Effector CD4-positive, alpha-beta T cell (primary cell): ENCODE results near the gene ANP32B.
A peak's percentile ranks its signal among the peaks of the same experiment; 100 is the strongest.
"Not testable (repeated sequence)": the region's sequence is repeated elsewhere in the genome, so short reads cannot be mapped to it uniquely, and the experiment has no call there.

Experiments used
- DNase-seq: peaks from one replicate; pipeline ENCODE4 v3.0.0-alpha.2; 2020
- total RNA-seq: gene quantifications from one replicate; lab custom pipeline; 2026; lab: John Stamatoyannopoulos, UW

The ANP32B gene
- 37.0 reads per million, percentile 61 among the genes with 10 or more reads in this experiment for total RNA-seq

GRCh38 chr9:97982683-97983588 lies at the start of gene ANP32B:
TSS of gene ANP32B (plus strand) at chr9:97983341. CDS start at chr9:97983556, 215 bp downstream.
- DNase-seq, result peak; percentile 86

GRCh38 chr9:97934321-97935115 lies 48.6 kb upstream of the ANP32B start:
- no peak for DNase-seq

- no peak for DNase-seq
These were observed 47.9 kb upstream of the ANP32B start for GRCh38 chr9:97935276-97935675.

- DNase-seq, result no peak
These were observed 46.1 kb upstream of the ANP32B start for GRCh38 chr9:97936998-97937397.

GRCh38 chr9:97938081-97938644 lies 45.0 kb upstream of the ANP32B start, which contains the start of gene HEMGN:
TSS of gene HEMGN (minus strand) at chr9:97938172. CDS start at chr9:97938136, 36 bp downstream.
- peak; percentile 21 for DNase-seq

GRCh38 chr9:97940233-97940632 lies 42.9 kb upstream of the ANP32B start:
- DNase-seq, result no peak

GRCh38 chr9:97940741-97941140 lies 42.4 kb upstream of the ANP32B start:
- DNase-seq, result no peak

- no peak for DNase-seq
These were observed 41.8 kb upstream of the ANP32B start for GRCh38 chr9:97941323-97941722.

GRCh38 chr9:97943308-97943855 lies 39.8 kb upstream of the ANP32B start:
- no peak for DNase-seq

- DNase-seq, result no peak
These were observed 38.5 kb upstream of the ANP32B start for GRCh38 chr9:97944612-97945011.

GRCh38 chr9:97945470-97945869 lies 37.7 kb upstream of the ANP32B start:
- not testable (repeated sequence) for DNase-seq

GRCh38 chr9:97947094-97947493 lies 36.0 kb upstream of the ANP32B start:
- DNase-seq, result not testable (repeated sequence)

GRCh38 chr9:97950873-97951272 lies 32.3 kb upstream of the ANP32B start:
- not testable (repeated sequence) for DNase-seq

GRCh38 chr9:97954550-97954989 lies 28.6 kb upstream of the ANP32B start:
- DNase-seq, result peak; percentile 43

- no peak for DNase-seq
These were observed 26.8 kb upstream of the ANP32B start for GRCh38 chr9:97956331-97956730.

GRCh38 chr9:97958812-97959511 lies 24.2 kb upstream of the ANP32B start:
- no peak for DNase-seq

- DNase-seq, result no peak
These were observed 23.6 kb upstream of the ANP32B start for GRCh38 chr9:97959585-97959984.

GRCh38 chr9:97960678-97961328 lies 22.3 kb upstream of the ANP32B start:
- not testable (repeated sequence) for DNase-seq

- no peak for DNase-seq
These were observed 21.8 kb upstream of the ANP32B start for GRCh38 chr9:97961361-97961760.

GRCh38 chr9:97962136-97962535 lies 21.0 kb upstream of the ANP32B start:
- no peak for DNase-seq

- no peak for DNase-seq
These were observed 20.6 kb upstream of the ANP32B start for GRCh38 chr9:97962575-97962974.
